DLD1 (cell line): Measurements from ENCODE around the gene SCMH1.
"Not testable (repeated sequence)": the region's sequence is repeated elsewhere in the genome, so short reads cannot be mapped to it uniquely, and the experiment has no call there.

Experiments used
- in situ Hi-C: cut with HindIII; loops from 2 replicates; pipeline ENCODE4 v1.10.0; 2017; ENCODE audit warnings: low sequenced_read_pairs

The SCMH1 gene

GRCh38 chr1:41217441-41217840 lies 24.7 kb downstream of the SCMH1 start:
- in situ Hi-C loops: no loop called here

GRCh38 chr1:41215623-41216022 lies 26.5 kb downstream of the SCMH1 start:
- in situ Hi-C loops: no loop called here

DNA sequence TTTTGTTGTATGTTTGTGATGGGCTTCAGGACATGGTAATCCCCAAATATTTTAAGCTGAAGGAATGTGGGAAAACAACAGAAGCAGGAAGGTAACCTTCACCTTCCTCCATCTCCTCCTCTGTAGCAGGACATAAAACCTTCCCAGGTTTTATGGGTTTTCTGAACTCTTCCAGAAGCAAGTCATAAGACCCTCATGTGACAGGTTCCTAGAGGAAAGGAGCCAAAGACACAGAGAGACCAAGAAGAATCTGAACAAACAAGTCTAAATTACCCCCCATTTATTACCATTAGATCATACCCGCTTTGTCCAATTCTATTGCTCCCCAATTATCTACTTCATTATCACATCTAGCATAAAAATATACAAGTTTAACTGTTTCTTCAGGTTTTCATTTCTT lies 28.8 kb downstream of the SCMH1 start:
- in situ Hi-C loops: no loop called here

DNA sequence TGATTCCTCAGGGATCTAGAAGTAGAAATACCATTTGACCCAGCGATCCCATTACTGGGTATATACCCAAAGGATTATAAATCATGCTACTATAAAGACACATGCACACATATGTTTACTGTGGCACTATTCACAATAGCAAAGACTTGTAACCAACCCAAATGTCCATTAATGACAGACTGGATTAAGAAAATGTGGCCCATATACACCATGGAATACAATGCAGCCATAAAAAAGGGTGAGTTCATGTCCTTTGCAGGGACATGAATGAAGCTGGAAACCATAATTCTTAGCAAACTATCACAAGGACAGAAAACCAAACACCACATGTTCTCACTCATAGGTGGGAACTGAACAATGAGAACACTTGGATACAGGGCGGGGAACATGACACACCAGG lies 30.5 kb downstream of the SCMH1 start:
- in situ Hi-C loops: not testable (repeated sequence)

GRCh38 chr1:41207053-41207452 lies 35.1 kb downstream of the SCMH1 start:
- in situ Hi-C loops: not testable (repeated sequence)

GRCh38 chr1:41200728-41201127 lies 41.4 kb downstream of the SCMH1 start:
- in situ Hi-C loops: no loop called here

- in situ Hi-C loops: no loop called here
These were observed 42.7 kb downstream of the SCMH1 start for GRCh38 chr1:41199375-41199774.

DNA sequence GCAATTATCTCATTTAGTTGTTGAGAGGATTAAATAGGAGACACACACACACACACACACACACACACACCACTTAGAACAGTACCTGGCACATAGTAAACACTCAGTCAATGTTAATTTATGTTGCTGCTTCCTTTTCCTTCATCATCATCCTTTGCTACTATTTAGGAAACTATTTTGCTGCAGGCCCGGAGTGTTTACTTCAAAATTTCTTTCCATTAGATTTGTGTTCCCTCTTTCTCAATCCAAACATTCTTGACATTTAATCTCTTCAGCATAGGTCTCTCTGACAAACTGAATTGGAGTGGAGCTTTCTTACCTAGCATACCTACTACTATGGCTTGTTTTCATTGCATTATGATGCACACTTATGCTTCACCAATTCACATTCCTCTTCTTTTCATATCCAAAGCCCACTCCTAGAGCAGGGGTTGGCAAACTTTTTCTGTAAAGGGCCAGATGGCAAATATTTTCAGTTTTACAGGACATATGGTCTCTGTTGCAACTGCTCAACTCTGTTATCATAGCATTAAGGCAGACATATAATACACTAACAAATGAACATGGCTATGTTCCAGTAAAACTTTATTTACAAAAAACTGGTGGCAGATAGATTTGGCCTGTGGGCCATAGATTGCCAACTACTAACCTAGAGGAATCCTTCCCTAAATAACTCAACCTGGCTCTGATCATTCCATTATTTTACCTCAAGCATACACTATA lies 49.5 kb downstream of the SCMH1 start:
- in situ Hi-C loops: no loop called here

- in situ Hi-C loops: no loop called here
These were observed 57.7 kb downstream of the SCMH1 start for GRCh38 chr1:41184446-41184845.

GRCh38 chr1:41178230-41178629 lies 63.9 kb downstream of the SCMH1 start:
- in situ Hi-C loops: not testable (repeated sequence)

DNA sequence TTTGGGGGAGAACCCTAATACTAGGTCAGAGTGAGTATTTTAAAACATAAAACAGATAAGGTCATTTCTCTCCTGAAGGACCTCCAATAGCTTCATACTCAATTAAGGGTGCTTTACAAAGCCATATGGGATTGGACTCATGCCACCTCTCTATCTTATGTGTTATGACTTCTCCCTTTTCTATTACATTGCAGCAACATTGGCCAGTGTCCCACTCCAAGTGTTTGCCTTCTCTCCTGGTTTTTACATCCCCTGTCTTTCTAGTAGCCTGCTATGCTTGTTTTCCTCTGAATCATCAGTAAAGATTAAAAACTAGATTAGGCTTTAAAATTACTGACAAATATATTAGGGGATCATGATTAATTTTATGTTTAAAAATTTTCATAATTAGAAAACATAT lies 66.6 kb downstream of the SCMH1 start:
- in situ Hi-C loops: no loop called here

DNA sequence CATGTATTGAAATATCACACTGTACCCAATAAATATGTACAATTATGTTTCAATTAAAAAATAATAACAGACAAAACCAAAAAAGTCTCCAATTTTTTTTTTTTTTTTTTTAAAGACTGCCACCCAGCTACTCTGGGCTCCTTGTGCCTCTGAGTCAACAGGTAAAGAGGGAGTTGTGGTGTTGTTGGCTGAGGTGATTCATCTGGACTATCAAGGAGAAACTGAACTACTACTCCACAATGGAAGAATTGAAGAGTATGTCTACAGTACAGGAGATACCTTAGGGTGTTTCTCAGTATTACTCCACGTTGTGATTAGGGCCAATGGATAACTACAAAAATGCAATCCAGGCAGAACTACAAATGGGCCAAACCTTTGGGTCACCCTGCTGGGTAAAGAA lies 67.9 kb downstream of the SCMH1 start:
- in situ Hi-C loops: no loop called here

GRCh38 chr1:41173651-41174050 lies 68.5 kb downstream of the SCMH1 start:
- in situ Hi-C loops: no loop called here

- in situ Hi-C loops: no loop called here
These were observed 70.7 kb downstream of the SCMH1 start for GRCh38 chr1:41171266-41171874.

DNA sequence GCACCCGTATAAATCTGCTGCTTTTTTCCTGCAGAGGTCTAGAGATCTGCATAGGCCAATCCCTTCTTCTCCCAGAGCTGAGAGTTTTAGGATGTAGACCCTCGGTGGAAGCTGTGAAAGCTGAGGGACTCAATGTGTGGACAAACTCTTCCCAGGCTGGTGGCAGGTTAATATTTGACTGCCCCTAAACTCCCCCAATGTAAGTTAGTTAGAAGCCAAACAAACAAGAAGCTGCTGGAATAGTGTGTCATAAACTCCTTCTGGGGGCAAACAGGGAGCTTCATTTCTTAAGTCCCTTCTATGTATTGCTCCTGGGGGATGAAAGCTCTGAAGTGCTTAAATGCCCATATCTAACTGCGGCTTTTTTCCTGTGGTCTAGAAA lies 72.3 kb downstream of the SCMH1 start:
- in situ Hi-C loops: no loop called here

DNA sequence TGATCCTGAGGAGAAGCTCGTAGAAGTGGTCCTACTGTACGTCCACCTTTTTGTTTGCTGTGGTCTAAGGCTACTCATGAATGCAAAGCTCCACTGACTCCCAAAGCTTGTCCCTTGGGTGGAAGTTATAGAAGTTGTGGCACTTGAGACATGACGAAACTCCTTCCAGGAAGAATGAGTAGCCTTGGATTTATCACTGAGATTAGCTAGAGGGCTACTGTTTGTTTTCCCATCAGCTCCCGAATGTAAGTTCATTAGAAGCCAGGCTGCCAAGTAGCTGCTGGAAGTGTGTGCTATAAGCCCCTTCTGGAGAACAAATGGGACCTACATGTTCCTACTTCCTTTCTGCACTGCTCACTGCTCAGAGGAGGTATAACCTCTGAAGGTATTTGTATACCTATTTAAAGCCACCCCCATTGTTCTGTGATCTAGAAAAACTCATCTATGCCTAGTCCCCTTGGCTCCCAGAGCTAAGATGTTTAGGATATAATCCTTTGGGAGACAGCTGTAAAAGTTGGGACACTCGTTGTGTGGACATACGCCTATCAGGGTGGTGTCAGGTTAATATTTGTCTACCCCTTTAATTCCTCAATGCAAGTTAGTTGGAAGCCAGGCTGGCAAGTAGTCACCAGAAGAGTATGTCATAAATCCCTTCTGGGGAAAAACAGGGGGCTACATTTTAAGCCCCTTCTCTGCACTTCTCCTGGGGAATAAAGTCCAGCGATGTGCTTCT lies 72.9 kb downstream of the SCMH1 start:
- in situ Hi-C loops: no loop called here

DNA sequence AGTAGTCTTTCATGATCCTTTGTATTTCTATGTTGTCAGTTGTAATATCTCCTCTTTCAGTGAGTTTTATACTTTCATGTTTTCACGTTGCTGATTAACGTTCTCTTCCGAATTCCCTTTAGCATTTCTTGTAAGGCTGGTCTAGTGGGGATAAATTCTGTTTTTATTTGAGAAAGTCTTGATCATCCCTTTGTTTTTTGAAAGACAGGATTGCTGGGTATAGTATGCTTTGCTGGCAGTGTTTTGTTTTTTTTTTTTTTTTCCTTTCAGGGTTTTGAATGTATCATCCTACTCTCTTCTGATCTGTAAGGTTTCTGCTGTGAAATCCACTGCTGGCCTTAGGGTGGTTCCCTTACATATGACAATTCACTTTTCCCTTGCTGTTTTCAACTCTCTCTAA lies 74.4 kb downstream of the SCMH1 start:
- in situ Hi-C loops: no loop called here

GRCh38 chr1:41164727-41165126 lies 77.4 kb downstream of the SCMH1 start:
- in situ Hi-C loops: no loop called here

GRCh38 chr1:41162441-41162840 lies 79.7 kb downstream of the SCMH1 start:
- in situ Hi-C loops: no loop called here

GRCh38 chr1:41161846-41162245 lies 80.3 kb downstream of the SCMH1 start:
- in situ Hi-C loops: no loop called here

DNA sequence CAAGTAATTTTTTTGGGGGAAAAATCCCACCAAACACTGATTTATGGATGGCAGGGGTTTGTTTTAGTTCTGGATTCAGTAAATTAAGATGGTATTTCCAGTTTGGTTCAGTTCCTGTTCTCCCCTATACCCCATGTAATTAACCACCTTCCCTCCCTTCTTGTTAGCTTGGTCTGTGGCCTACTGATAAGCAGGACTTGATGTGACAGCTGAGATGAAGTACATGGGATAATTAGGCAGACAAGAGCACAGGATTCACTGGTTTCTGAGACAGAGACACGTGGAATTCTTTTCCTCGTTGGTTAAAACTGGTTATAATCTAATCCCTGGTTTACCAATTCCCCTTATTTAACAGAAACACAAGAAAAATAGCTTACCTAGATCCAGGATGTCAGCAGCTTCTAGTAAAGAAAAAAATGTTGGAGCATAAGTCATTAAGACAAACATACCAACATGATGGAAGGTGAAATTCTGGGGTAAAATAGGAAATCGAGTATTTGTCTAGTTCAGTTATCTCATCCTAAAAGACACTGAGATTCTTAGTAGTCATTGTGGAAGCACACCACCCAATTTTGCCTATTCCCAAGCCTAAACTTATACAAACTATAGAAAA lies 81.5 kb downstream of the SCMH1 start:
- in situ Hi-C loops: no loop called here

DNA sequence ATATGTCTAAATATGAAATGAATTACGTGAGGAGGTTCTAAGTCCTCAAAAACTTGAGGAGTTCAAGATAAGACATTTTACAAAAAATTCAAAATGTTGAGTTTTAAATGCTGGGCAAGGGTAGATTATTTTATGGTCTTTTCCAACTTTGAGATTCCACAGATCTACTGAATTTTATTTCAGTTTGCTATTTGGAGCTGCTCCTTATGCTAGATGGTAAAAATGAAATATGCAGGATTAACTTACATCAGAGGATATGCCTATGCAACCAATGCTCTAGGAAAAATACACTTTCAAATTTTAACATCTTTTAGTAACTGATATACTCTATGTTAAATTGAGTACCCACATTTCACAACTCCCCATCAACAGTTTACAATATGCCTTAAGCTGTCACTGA lies 83.1 kb downstream of the SCMH1 start:
- in situ Hi-C loops: no loop called here
